Right atrium auricular region (tissue), 2 donors: ENCODE results near the gene PRKCA. TPM values are rescaled to one million over a fixed set of nuclear protein-coding genes. Genes with fewer than 3 reads are reported as not detected.

ENCODE experiments used
- DNase-seq: peaks from one replicate; pipeline ENCODE4 v3.0.0-alpha.2; 2019; ENCODE audit warnings: low spot score
- H3K27ac ChIP-seq, 2 donors: fragments of 200-600 bp; sonication (generic); 1 replicate in 1 of 2; 2 replicates in 1 of 2; pipeline ENCODE4 v1.5.1; 2016 to 2019
- H3K27me3 ChIP-seq, 2 donors: fragments of 200-600 bp; sonication (generic); one replicate each; pipeline versions ENCODE4 v1.5.1 to v1.6.0; 2017 to 2019
- H3K36me3 ChIP-seq: fragments of 200-600 bp; sonication (generic); one replicate; pipeline ENCODE4 v1.5.1; 2016
- H3K4me1 ChIP-seq, 2 donors: fragments of 200-600 bp; sonication (generic); one replicate each; pipeline versions ENCODE4 v1.5.1 to v1.6.0; 2017 to 2019
- H3K4me3 ChIP-seq, 2 donors: fragments of 200-600 bp; sonication (generic); 1 replicate in 1 of 2; 2 replicates in 1 of 2; pipeline ENCODE4 v1.5.1; 2017 to 2019; ENCODE audit warnings: mild to moderate bottlenecking in 1 of 2, moderate library complexity in 1 of 2
- H3K9me3 ChIP-seq, 2 donors: fragments of 200-600 bp; sonication (generic); one replicate each; pipeline ENCODE4 v1.5.1; 2019
- CTCF ChIP-seq, 2 donors: fragments of 200-600 bp; sonication (generic); IDR thresholded peaks; one replicate each; pipeline ENCODE4 v1.5.1; 2019; ENCODE audit warnings: antibody characterized with exemption in 2 of 2
- total RNA-seq, 2 donors: library from RNA; depleted of rRNA; stranded (reverse); fragments of >200 nt; gene quantifications; one replicate each; pipeline ENCODE4 v1.1.0, GENCODE V29; 2016

PRKCA gene
- total RNA-seq, 2 donors from 2014 or later = 6.4 to 6.6 TPM

- H3K4me3 ChIP-seq = no peak overlapping the region
- no peak overlapping the region for H3K27ac ChIP-seq
- peaks cover 0 to 7% of the 10 kb centered on the region in 2 donors for H3K4me1 ChIP-seq
- TF ChIP-seq CTCF (IDR thresholded peaks at IDR 0.05) = no peak
- no peaks in the 10 kb centered on the region for H3K36me3 ChIP-seq
- no peaks in the 10 kb centered on the region for H3K9me3 ChIP-seq
- H3K27me3 ChIP-seq = no peaks in the 10 kb centered on the region
- DNase-seq = no peak
These were observed 360.7 kb downstream of the PRKCA start for GRCh38 chr17:66663041-66663606.

GRCh38 chr17:66664336-66664735 is 361.9 kb downstream of the PRKCA start:
- no peak overlapping the region for H3K27ac ChIP-seq
- DNase-seq = no peak
- H3K4me3 ChIP-seq = no peak overlapping the region
- H3K9me3 ChIP-seq = peaks cover 0 to 10% of the 10 kb centered on the region in 2 donors
- H3K4me1 ChIP-seq = peaks cover 0 to 7% of the 10 kb centered on the region in 2 donors
- no peaks in the 10 kb centered on the region for H3K36me3 ChIP-seq
- no peaks in the 10 kb centered on the region for H3K27me3 ChIP-seq
- TF ChIP-seq CTCF (IDR thresholded peaks at IDR 0.05) = no peak

- Histone ChIP-seq H3K4me1 (peaks cover 0 to 7% of the 10 kb centered on the region in 2 donors), H3K36me3 (no peaks in the 10 kb centered on the region), H3K9me3 (peaks cover 0 to 10% of the 10 kb centered on the region in 2 donors), H3K4me3 (no peak overlapping the region), H3K27me3 (no peaks in the 10 kb centered on the region), H3K27ac (no peak overlapping the region)
- TF ChIP-seq CTCF (IDR thresholded peaks at IDR 0.05) = no peak
- DNase-seq = no peak
These were observed 362.8 kb downstream of the PRKCA start for GRCh38 chr17:66665194-66665593.

GRCh38 chr17:66667090-66667489 is 364.7 kb downstream of the PRKCA start:
- no peak for TF ChIP-seq CTCF (IDR thresholded peaks at IDR 0.05)
- no peak for DNase-seq
- no peak overlapping the region for H3K27ac ChIP-seq
- H3K9me3 ChIP-seq = peaks cover 0 to 10% of the 10 kb centered on the region in 2 donors
- no peaks in the 10 kb centered on the region for H3K27me3 ChIP-seq
- no peaks in the 10 kb centered on the region for H3K36me3 ChIP-seq
- H3K4me1 ChIP-seq = peaks cover 0 to 7% of the 10 kb centered on the region in 2 donors
- H3K4me3 ChIP-seq = no peak overlapping the region

- peaks cover 0 to 10% of the 10 kb centered on the region in 2 donors for H3K9me3 ChIP-seq
- H3K36me3 ChIP-seq = no peaks in the 10 kb centered on the region
- no peaks in the 10 kb centered on the region for H3K27me3 ChIP-seq
- TF ChIP-seq CTCF (IDR thresholded peaks at IDR 0.05) = no peak
- DNase-seq = no peak
- no peak overlapping the region for H3K4me3 ChIP-seq
- peaks cover 0 to 7% of the 10 kb centered on the region in 2 donors for H3K4me1 ChIP-seq
- H3K27ac ChIP-seq = no peak overlapping the region
These were observed 365.1 kb downstream of the PRKCA start for GRCh38 chr17:66667491-66668030.

GRCh38 chr17:66670206-66670605 is 367.8 kb downstream of the PRKCA start:
- Histone ChIP-seq H3K4me3 (no peak overlapping the region), H3K27ac (no peak overlapping the region), H3K36me3 (no peaks in the 10 kb centered on the region), H3K4me1 (no peaks in the 10 kb centered on the region), H3K9me3 (peaks cover 0 to 10% of the 10 kb centered on the region in 2 donors), H3K27me3 (no peaks in the 10 kb centered on the region)
- no peak for TF ChIP-seq CTCF (IDR thresholded peaks at IDR 0.05)
- no peak for DNase-seq
